ENCODE measurements around the gene MAP3K14.

The MAP3K14 gene

GRCh38 chr17:45218895-45219661, 97.7 kb downstream of the MAP3K14 start:
- peak; percentile 78 for DNase-seq

All from NCI-H1092 treated with DMSO at 0.1 percent for 48 hours (cell line).